Testis (tissue), 3 donors: Measurements from ENCODE around the gene KLHL13. TPM values are rescaled to one million over a fixed set of nuclear protein-coding genes. Genes with fewer than 3 reads are reported as not detected.
"Not testable (repeated sequence)": the region's sequence is repeated elsewhere in the genome, so short reads cannot be mapped to it uniquely, and the experiment has no call there.

Experiments
- DNase-seq: peaks from one replicate; pipeline ENCODE4 v3.0.0-alpha.2; 2019
- H3K27ac ChIP-seq, 2 donors: fragments of 200-600 bp; sonication (generic); one replicate each; pipeline ENCODE4 v1.5.1; 2019
- H3K27me3 ChIP-seq: fragments of 200-600 bp; sonication (generic); one replicate; pipeline ENCODE4 v1.5.1; 2019
- H3K36me3 ChIP-seq: fragments of 200-600 bp; sonication (generic); one replicate; pipeline ENCODE4 v1.5.1; 2017; ENCODE audit warnings: low read depth; ENCODE audit errors: missing control alignments
- H3K4me1 ChIP-seq: fragments of 200-600 bp; sonication (generic); one replicate; pipeline ENCODE4 v1.5.1; 2019
- H3K4me3 ChIP-seq, 2 donors: fragments of 200-600 bp; sonication (generic); one replicate each; pipeline ENCODE4 v1.5.1; 2017 to 2019
- H3K9me3 ChIP-seq: fragments of 200-600 bp; sonication (generic); one replicate; pipeline ENCODE4 v1.5.1; 2017
- POLR2A ChIP-seq: fragments of 450-650 bp; IDR thresholded peaks from one replicate; pipeline ENCODE4 v1.6.1; 2017; ENCODE audit warnings: antibody characterized with exemption, mild to moderate bottlenecking, moderate library complexity
- WGBS, 2 donors: methylation state at CpG; one replicate each; pipeline ENCODE4 v1.1.5; 2018; 5-methylcytosine and 5-hydroxymethylcytosine counted together
- intact Hi-C: fragments of 100-400 bp; cut with DNase I; formaldehyde crosslinking; loops from one replicate; pipeline ENCODE4 v1.15.1; 2023; ENCODE audit warnings: low total_unique reads
- polyA plus RNA-seq: library from polyadenylated mRNA; stranded (reverse); fragments of 350-450 nt; fragmentation: Illumina TruSeq; extraction: RNeasy Lipid Tissue Mini Kit (QIAGEN cat#74804); gene quantifications from one replicate; pipeline ENCODE4 v1.2.3, GENCODE V29; 2014; ENCODE audit warnings: low read depth, low replicate concordance; ENCODE audit not compliant: insufficient read depth
- total RNA-seq, 2 donors: library from RNA; depleted of rRNA; stranded (reverse); fragments of >200 nt; gene quantifications; one replicate each; pipeline ENCODE4 v1.2.3, GENCODE V29; 2016
- TF ChIP-seq, protein P1 (sequence below), 3 experiments: fragments of 450-650 bp in 2 of 3; fragments of 200-600 bp in 1 of 3; sonication (generic) in 1 of 3; IDR thresholded peaks; one replicate each; pipeline ENCODE4 v1.5.1; 2016 to 2019; ENCODE audit warnings: antibody characterized with exemption in 3 of 3, mild to moderate bottlenecking in 2 of 3, moderate library complexity in 1 of 3

Gene KLHL13
- total and polyA plus RNA-seq, 3 donors from 2014 or later, result 6.5 to 8.9 (median 6.6) TPM

DNA sequence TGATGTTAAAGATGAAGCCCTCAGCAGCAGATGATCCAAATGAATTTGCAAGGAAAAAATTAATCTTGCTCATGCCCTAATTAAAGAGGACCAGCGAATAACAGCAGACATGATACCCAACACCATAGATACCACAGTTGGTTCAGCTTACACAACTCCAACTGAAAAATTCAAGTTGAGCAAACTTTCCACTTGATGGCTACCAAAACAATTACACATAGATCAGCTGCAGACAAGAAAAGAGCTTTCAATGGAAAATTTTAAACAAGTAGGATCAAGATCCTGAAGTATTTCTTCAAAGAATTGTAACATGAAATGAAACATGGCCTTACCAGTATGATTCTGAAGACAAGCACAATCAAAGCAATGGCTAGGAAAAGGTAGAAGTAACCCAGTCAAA lies 90.0 kb downstream of the KLHL13 start:
- intact Hi-C loops, result no loop called here
- no peaks in the 10 kb centered on the region for H3K36me3 ChIP-seq
- H3K27ac ChIP-seq, result no peak overlapping the region
- H3K4me3 ChIP-seq, result no peak overlapping the region
- no peaks in the 10 kb centered on the region for H3K4me1 ChIP-seq
- WGBS, 2 donors, result 93 to 100% methylated on average over 1 of the region's 1 CpG
- H3K9me3 ChIP-seq, result no peaks in the 10 kb centered on the region
- H3K27me3 ChIP-seq, result no peaks in the 10 kb centered on the region
- TF ChIP-seq POLR2A, result no peak
- TF ChIP-seq, protein P1, sequence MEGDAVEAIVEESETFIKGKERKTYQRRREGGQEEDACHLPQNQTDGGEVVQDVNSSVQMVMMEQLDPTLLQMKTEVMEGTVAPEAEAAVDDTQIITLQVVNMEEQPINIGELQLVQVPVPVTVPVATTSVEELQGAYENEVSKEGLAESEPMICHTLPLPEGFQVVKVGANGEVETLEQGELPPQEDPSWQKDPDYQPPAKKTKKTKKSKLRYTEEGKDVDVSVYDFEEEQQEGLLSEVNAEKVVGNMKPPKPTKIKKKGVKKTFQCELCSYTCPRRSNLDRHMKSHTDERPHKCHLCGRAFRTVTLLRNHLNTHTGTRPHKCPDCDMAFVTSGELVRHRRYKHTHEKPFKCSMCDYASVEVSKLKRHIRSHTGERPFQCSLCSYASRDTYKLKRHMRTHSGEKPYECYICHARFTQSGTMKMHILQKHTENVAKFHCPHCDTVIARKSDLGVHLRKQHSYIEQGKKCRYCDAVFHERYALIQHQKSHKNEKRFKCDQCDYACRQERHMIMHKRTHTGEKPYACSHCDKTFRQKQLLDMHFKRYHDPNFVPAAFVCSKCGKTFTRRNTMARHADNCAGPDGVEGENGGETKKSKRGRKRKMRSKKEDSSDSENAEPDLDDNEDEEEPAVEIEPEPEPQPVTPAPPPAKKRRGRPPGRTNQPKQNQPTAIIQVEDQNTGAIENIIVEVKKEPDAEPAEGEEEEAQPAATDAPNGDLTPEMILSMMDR (IDR thresholded peaks at IDR 0.05), result no peak
- DNase-seq, result no peak

DNA sequence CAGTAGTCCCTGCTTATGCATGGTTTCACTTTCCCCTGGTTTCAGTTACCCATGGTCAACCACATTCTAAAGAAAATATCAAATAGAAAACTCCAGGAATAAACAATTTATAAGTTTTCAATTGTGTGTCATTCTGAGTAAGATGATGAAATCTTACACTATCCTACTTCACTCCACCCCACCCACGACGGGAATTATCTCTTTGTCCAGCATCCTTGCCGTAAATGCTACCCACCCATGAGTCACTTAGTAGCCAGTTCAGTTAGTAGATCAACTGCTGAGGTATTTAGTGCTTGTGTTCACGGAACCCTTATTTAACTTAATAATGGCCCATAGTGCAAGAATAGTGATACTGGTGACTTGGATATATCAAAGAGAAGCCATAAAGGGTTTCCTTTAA lies 91.4 kb downstream of the KLHL13 start:
- TF ChIP-seq, protein P1 (IDR thresholded peaks at IDR 0.05), result no peak
- DNase-seq, result no peak
- Histone ChIP-seq H3K4me3 (no peak overlapping the region), H3K27me3 (no peaks in the 10 kb centered on the region), H3K4me1 (no peaks in the 10 kb centered on the region), H3K9me3 (no peaks in the 10 kb centered on the region), H3K27ac (no peak overlapping the region), H3K36me3 (no peaks in the 10 kb centered on the region)
- intact Hi-C loops, result no loop called here
- WGBS, 2 donors, result 94% methylated on average over 4 of the region's 4 CpGs

DNA sequence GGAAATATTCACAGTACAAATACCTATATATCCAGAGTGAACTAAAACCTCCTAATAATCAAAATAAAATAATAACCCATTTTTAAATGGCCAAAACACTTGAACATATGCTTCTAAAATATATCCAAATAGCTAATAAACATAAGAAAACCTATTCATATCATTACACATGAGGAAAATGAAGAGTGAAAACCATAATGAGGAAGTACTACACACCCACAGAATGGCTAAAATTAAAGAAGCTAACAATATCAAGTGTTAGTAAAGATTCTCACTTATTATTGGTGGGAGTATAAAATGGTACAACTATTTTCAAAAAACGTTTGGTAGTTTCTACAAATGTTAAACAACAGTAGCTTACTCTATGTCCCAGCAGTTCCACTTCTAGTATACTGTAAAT lies 92.1 kb downstream of the KLHL13 start:
- Histone ChIP-seq H3K4me1 (no peaks in the 10 kb centered on the region), H3K27me3 (no peaks in the 10 kb centered on the region), H3K4me3 (no peak overlapping the region), H3K27ac (no peak overlapping the region), H3K9me3 (no peaks in the 10 kb centered on the region), H3K36me3 (no peaks in the 10 kb centered on the region)
- no peak for DNase-seq
- 46 to 59% methylated on average over 1 of the region's 1 CpG for WGBS, 2 donors
- no peak for TF ChIP-seq POLR2A
- TF ChIP-seq, protein P1 (IDR thresholded peaks at IDR 0.05), result no peak
- intact Hi-C loops, result no loop called here

DNA sequence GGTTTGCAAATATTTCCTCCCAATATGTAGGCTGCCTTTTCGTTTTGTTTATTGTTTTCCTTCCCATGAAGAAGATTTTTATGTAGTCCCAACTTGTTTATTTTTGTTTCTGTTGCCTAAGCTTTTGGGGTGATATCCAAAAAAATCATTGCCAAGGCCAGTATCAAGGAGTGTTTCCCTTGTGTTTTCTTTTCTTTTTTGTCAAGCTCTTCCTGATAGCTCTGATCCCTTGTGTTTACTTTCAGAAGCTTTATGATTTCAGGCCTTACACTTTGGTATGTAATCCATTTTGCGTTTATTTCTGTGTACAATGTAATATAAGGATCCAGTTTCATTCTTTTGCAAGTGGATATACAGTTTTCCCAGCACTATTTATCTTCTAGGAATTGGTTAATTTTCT lies 93.9 kb downstream of the KLHL13 start:
- Histone ChIP-seq H3K27me3 (no peaks in the 10 kb centered on the region), H3K9me3 (no peaks in the 10 kb centered on the region), H3K4me1 (no peaks in the 10 kb centered on the region), H3K36me3 (no peaks in the 10 kb centered on the region), H3K4me3 (no peak overlapping the region), H3K27ac (no peak overlapping the region)
- no peak for DNase-seq
- WGBS, 2 donors, result 53 to 65% methylated on average over 2 of the region's 2 CpGs
- intact Hi-C loops, result no loop called here
- no peak for TF ChIP-seq POLR2A
- TF ChIP-seq, protein P1 (IDR thresholded peaks at IDR 0.05), result no peak

DNA sequence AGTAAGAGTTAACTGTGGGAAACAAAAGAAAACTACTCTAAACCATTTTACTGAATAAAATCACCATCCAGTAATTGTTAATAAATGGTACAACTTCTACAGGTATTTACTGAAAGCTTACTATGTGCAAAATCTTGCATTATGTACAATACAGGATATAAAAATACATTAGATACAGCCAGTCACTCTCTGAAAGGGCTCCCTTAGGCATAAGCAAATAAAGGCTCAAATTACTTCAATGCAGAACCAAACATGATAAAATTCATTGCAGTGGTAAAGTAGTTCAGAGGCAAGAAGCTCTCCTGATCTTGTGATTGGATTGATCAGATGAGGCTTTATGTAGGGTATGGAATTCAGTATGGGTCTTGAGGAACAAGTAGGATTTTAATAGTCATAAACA lies 100.2 kb downstream of the KLHL13 start:
- Histone ChIP-seq H3K36me3 (no peaks in the 10 kb centered on the region), H3K27me3 (no peaks in the 10 kb centered on the region), H3K4me1 (no peaks in the 10 kb centered on the region), H3K27ac (no peak overlapping the region), H3K4me3 (no peak overlapping the region), H3K9me3 (no peaks in the 10 kb centered on the region)
- DNase-seq, result no peak
- TF ChIP-seq, protein P1 (IDR thresholded peaks at IDR 0.05), result no peak
- no peak for TF ChIP-seq POLR2A
- intact Hi-C loops, result no loop called here

DNA sequence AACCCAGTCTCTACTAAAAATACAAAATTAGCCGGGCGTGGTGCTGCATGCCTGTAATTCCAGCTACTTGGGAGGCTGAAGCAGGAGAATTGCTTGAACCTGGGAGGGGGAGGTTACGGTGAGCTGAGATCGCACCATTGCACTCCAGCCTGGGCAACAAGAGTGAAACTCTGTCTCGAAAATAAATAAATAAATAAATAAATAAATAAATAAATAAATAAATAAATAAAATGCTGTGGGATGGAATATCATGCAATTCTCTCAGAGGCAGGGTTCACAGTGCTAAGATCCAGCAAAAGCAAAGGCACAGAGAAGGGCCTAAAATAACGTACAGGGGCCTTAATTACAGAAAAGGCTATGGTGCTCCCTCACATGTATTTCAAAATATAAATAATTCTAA lies 114.2 kb downstream of the KLHL13 start:
- H3K27me3 ChIP-seq, intact Hi-C loops, H3K4me1 ChIP-seq, H3K4me3 ChIP-seq, H3K27ac ChIP-seq, DNase-seq, H3K36me3 ChIP-seq, H3K9me3 ChIP-seq: not testable (repeated sequence)
- 93 to 96% methylated on average over 6 of the region's 6 CpGs for WGBS, 2 donors
